Activated naive CD4-positive, alpha-beta T cell treated with Interleukin-2 at 50 U/mL for 16 hours (primary cell): ENCODE measurements around the gene HEG1.

Experiments used
- DNase-seq: peaks from one replicate; pipeline ENCODE4 v3.0.0-alpha.2; 2020

Gene HEG1

DNA sequence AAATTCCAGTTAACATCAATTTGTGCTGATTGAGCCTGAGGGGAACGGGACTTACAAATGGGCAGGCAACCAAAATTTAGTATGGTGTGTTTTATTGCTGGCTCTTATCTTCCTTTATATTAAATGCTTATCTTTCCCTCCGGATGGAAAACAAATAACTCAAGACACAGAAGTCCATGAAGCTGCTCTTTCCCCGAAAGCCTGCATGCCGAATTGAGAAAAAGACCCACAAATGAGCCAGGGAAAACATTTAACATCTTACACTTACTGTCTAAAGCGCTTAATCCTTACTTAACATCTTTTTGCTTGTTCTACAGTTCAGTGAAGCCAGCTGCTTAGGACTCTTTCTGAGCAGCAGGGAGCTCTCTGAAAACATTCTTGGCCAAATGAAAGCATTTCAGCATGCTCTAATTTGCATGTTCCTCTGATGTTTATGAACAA lies 49.5 kb downstream of the HEG1 start:
- no peak for DNase-seq

DNA sequence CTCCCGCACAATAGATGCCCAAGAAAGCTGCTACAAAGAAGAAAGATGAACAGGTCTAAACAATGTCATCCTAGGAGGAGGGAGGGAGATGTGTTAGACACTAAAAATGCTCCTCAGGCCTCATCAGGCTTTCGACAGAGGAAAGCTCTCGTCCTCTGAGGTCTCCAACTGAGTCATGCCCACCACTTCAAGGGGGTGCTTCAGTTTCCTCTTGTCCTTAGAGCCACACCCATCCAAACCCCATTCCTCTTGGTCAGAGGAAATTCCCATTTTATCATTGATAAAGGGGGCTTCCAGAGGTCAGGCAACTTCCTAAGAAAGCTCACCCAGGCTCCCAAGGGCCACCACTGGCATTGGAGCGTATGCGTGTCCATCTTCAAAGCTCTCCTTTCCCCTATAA lies 50.1 kb downstream of the HEG1 start:
- no peak for DNase-seq

DNA sequence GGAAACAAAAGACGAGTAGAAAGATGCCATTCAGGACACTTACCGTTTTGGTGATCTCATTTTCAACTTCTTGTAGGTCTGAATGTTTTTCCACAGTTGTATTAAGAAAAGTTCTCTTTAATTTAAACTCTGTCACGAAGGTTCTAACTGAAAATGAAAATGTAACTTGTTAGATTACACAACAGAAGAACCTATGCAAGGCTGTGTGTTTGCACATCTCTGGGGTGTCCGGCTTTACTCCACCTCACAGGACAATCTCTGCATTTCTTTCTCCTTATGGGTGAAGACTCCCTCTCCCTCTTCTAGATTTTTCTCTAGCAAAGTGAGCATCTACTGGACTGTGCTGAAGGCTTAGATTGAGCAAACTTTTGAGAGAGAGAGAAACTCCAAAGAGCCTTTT lies 50.6 kb downstream of the HEG1 start:
- DNase-seq: no peak

DNA sequence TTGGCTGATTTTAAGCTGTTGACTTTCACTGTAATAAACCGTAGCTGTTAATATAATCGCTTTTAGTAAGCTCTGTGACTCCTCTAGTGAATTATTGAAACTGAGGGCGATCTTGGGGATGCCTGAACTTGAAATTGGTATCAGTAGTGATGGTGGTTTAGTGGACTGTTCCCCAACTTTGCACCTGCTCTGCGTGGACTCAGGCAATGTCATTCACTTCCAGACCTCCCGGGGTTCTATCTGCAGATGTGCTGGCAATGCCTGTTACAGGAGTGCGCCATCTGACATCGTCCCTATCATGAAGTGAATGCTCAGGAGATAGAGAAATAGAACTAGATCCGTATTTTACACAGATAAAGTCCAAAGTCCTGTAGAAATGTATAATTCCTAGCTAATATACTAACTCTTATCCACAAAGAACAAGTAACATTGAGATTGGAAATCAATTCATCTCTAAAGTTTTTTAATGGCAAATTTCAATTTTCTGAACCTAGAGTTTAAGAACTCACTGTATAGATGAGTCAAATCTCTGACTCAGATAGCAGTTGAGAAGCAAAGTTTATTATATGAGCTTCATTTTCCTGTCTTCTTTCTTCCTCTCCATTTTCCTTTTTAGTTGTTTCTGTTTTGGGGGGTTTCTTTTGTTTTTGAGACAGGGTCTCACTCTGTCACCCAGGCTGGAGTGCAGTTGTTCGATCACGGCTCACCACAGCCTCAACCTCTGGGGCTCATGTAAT lies 51.8 kb downstream of the HEG1 start:
- no peak for DNase-seq

DNA sequence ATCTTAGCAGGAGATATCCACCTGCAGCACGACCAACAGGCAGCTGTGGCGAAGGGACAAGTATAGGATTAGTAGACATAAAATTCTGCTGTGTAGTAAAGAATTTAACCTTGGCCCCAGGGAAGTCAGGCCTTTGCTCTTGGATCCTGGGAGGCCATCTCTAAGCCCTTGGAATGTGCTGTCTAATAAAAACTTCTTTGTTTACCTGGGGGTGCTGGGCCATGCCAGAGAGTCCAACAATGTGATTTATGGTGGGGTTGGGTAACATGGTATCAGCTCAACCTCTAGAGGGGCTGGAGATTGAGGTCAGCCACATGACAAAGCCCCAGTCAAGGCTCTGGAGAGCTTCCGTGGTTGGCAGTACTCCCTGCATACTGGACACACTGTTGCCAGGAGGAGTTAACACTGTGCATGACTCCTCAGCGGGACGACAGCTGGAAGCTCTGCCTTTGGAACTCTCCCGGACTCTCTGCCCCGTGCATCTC lies 52.4 kb downstream of the HEG1 start:
- no peak for DNase-seq

DNA sequence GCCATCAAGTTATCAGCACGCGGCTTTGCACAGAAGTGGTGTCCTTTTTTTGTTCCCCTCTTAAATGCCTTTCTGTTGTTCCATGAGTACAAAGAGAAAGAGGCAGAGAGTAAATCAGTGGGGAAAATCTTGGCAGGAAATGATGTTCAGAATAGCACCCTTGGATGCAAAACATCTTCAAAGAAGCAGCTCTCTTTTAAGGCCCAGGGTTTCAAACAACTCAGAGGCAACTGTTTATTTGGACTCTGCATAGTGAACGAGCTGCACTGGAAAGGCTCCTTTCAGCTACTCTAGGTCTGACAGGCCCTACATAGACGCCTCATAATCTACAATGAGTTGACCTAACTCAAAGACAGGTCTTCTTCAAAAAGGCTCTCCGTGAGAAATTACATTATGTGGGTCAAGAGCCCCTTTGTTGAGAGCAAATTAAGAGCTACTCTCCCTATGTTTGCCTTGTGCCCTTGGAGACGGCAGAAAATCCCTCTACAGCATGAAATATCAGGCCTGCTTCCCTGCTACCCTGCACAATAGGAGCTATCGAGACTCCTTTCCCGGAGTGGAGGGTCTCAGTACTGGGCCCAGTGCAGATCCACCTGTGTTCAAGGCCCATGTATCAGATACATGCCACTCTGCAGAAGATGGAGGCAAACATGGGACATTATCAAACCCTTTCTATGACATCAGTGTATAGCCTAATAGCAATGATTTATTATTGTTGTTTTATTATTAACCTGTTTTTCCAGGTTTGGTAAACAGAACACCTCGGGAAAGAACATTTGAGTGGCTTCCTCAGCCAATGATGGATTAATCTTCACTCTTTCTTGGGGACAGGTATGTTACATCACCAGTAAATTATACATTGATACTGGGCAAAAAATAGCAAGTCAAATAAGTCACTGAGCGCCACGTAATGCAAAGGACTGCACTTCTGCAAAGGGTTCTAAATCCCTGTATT lies 53.1 kb downstream of the HEG1 start:
- no peak for DNase-seq

DNA sequence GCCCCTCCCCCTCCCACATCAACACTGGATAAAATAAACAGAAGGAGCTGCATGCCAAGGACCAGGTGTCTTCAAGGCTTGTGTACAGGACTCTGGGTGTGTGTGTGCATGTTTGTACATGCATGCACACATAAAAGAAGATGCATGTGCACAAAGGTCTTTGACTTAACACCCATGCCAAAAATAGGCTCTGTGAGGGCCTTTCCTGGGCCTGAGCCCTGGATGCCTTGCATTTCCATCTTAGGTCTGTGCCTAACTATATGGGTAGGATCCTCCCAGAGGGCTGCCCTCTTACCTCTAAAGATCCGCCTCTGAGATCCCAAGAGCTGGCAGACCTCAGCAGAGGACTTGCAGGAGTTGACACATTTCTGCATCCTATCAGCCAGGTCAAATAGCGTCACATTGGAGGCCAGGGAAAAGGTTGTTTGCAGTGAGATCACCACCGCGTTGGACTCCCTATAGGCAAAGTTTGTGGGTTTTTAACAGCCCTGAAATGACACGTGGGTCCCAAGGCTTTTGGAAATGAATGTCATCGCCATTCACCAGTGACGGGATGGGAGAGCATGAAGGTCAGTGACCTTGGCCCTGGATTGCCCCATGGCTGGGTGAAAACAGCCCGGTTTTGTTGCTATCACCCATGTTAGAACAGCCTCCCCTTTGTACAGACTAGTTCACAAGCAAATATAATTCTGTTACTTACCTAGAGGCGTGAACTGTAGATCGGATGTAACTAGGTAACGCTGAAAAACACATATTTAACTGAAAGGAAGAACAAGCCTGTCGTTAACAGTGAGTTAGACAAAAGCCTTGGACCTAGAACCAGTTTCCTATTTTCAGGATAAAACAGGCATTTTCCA lies 54.0 kb downstream of the HEG1 start:
- no peak for DNase-seq

DNA sequence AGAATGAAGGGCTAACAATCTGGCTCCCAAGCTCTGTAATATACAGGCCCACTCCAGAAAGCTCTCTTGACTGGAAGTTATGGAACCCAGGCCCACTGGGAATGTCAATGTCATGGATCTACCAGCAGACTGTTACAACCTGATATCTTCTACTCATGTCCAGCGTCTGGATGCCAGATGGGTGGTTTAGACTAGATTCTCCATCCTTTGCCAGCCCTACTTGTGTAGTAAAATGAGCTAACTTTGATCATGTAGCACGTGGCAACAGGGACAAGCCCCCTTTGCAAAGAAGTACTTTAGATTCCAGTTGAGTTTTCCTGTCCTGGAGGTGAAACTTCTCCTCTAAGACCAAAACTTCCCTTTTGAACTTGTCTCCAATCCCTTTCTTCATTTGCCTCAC lies 55.1 kb downstream of the HEG1 start:
- no peak for DNase-seq

DNA sequence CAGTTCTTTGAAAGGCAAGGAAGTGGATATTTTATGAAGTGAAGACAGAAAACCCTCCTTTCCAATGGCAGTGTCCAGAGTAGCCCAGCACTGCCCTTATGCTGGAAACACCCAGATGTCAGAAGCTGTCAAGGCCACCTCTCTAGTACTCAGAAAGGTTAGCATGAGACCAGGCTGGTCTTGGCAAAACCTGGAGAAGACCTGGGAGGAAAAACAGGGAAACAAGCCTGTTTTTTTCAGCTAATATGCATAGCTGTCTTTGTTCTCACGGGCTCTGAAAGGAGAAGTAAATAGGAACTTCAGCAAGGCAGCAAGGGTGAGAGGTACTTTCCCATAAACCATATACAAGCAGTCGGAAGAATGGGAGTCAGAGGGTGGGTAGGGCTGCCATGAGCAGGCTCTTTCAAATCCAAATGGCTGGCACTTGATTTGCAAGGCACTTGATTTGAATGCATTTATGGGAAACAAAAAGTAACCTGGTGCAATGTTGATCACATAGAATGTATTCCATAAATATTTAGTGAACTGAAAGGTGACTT lies 55.8 kb downstream of the HEG1 start:
- DNase-seq: no peak

DNA sequence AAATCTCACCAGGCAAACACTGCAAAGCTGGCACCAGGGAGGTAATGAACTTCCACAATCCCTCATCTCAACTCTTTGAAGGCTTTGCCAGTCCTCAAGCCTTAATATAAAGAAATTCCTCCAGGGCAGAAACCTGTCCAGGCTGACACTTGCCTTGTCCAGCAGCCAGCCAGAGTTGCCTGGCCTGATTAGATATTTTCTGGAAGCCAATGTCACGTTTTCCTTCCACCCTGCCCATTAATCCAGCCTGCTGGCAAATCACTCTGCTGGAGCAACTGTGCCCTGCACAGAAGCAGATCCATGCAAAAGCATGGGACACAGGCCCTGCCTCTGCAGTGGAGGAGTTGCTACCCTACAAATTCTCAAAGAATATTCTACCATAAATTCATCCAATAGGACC lies 56.5 kb downstream of the HEG1 start:
- no peak for DNase-seq

DNA sequence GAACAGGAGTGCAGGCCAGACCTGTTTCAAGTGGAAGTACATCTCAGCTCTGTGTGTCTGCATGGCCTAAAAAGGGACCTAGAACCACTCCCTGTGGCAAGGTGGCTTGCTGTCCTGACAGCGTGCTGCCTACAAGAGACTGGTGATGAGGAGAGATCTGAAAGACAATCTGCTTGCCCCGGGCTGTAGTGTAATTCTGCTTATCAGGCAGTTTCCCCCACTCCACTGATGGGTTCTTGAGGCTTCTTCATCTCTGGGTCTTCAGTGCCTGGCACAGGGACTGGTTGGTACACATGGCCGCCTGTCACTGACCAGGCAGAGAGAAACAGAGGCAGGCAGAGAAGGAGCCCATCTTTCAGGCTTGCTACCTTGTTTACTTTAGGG lies 57.6 kb downstream of the HEG1 start:
- no peak for DNase-seq

DNA sequence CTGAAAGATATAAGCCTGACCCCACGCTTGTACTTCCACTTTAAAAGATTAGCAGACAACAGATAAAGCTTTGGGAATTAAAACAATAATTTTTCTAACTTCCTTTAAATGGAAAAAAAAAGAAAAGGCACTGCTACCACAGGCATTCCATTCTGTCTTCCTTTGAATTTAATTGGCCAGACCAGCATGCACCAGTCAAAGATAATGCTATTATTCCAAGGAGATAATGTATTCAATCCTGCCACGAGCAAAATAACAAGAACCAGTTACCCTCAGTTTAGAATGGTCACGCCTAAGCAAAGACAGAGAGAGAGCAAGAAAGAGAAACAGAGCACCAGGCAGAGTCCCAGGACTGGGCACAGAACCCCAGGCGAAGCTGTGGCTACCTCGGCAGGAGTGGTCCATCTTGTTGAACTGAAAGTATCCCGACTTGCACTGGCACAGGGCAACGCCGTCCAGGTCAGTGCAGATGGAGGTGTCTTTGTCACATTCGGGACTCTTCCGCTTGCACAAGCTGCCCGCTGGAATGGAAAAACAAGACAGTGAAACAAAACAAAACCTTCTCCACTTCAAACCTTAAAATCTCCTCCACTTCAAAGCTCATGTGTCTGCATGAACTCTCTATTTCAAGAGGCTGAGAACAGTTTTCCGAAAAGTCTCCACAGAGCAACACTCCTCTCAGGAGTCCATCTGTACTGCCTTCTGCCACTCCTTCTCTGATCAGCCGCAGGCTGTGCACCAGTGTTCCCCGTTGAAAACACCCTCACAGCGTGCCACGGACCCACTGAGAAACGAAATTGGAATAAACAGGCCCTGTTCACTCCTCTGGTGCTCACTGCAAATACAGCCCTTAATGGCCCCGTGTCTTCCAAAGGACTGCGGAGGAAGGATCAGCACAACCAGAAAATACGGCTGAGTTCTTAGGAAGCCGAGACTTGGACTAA lies 58.2 kb downstream of the HEG1 start:
- DNase-seq: no peak

DNA sequence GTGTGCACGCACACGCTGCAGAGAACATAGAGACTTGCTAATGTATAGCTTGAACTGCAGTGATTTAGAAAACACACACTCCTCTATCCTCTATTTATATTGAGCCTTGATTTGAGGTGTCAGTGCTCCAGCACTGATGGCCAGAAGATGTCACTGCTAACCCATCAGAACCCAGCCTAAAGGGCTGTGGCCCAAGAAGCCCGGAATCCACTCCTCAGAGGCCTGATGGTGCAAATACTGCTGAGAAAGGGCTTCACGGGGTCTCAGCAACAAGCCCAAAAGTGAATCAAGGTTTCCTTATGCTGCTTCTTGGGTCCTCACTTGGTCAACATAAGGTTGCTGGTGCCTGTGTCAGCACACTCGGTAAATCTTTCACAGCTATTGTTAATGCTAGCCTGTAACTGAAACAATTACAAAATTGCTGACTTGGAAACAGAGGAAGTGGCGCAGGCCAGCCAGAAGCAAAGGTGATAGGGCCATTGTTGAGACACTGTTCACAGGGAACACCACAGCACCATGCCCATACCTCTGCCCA lies 60.3 kb downstream of the HEG1 start:
- DNase-seq: peak; percentile 43

DNA sequence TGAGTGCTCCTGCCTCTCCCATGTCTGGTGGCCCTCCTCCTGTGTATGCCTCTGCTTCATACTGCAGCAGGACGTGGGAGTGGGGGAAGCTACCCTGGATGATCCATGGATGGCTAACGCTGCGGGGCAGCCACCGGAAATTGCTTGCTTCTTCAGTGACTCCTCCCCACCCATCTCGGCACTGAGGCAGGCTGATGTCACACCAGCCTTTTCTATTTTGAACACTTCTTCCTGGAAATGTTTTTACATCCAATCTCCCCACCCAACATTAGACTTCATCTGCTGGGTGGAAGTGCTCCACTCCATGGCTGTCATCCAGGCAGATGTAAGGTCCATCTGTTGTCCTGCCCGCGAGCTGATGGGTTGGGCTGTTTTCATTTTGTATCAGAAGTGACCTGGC lies 62.3 kb downstream of the HEG1 start:
- no peak for DNase-seq

DNA sequence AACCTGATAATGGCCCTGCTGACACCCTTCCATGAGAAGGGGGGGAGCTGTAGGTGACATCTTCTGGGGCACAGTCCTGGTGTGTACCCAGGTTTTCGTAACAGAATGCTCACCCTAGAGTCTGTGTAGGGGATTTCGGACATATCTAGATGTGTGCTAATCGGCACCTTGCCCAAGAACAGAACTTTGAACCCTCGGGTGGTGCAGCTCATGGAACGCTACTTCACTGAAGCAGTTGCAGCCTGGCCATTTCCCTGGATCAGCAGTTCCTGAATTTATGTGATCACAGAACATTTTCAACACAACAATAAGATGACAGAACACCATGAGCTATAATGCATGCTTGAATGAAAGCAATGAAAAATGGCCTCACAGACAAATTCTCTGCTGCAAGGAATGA lies 63.8 kb downstream of the HEG1 start:
- no peak for DNase-seq

DNA sequence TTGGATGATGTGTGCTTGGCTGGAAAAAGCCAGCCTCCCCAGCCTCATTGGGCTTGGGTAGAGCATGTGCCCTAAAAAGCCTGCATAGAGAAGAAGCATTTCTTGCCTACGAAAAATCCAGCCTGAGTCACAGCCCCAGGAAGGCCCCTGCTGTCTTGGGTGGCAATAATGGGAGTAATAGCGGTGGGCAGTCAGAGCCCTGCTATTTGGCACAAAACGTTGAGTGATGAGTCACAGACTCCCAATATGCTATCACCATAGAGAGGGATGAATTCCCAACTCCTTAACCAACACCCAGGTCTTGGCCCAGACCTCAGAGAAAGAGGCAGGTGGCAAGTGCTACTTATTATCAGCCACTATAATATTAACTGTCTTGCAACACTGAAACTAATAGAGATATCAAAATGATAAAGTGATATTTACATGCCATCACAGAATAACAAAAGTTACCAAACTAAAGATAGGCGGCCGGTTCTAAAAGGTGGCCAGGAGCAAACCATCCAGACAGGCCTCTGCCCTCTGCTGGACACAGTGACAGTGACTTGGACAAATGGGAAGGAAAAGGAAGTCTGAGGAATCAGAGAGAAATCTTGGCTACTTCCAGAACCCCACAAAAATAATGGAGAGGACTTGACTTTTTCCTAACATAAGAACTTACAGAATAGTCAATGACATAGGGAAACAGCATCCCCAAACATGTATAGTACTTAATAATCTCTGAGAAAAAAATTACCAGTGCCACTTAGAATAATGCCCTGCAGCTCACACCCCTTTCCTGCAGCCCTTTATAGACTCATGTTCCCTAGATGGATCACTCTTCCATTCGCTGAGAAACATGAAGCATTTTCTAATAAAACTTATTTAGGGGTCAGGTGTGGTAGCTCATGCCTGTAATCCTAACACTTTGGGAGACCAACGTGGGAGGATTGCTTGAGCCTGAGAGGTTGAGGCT lies 69.3 kb downstream of the HEG1 start:
- no peak for DNase-seq

DNA sequence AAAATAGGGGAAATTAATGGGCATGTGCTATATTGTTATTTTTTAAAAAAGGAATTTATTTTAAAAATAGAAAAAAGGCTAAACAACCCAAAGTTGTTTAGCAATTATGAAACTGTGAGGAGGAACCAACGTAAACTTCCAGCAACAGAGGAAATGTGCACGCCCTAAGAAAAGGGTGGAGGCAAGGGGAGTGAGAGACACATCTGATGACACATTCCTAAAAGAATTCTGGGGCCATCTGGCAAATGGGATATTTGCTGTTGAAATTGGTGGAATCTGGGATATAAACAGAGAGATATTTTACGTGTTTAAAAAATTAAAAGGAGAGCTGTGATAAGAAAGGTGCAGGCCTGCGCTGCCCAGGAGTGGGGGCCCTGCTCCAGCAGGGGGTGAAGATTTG lies 70.4 kb downstream of the HEG1 start:
- no peak for DNase-seq

DNA sequence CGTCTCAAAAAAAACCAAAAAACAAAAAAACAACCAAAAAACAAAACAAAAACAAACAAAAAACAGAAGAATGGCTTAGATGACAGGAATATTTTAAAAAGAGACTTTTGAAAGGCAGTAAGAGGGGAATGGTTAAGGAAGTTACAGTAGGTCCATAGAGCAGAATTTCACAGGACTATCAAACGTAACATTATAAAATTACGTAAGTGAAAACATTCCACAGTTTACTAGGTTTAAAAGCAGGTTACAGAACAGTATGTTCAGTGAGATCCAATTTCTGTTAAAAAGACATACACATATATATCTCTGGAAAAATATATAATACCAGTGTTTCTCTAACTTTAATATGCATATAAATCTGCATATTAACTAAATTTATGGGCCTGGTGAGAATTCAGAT lies 71.0 kb downstream of the HEG1 start:
- no peak for DNase-seq

DNA sequence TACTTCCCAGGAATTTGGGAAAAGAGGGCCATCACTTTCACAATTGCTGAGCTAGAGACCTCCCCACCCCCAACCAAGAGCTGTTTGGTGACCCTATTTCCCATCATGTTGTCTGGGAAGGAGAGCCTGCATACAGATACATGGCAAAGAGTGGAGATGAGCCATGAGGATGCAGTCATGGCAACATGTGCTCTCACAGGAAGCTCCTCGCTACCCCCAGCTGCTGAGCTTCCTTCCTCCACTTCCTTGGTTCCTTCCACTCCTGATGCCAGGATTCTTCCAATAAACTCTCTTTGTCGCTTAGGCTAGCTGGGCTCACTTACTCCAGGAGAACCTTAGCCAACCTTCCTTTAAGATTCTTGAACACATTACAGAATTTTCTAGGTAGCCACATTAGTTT lies 72.9 kb downstream of the HEG1 start:
- DNase-seq: no peak

DNA sequence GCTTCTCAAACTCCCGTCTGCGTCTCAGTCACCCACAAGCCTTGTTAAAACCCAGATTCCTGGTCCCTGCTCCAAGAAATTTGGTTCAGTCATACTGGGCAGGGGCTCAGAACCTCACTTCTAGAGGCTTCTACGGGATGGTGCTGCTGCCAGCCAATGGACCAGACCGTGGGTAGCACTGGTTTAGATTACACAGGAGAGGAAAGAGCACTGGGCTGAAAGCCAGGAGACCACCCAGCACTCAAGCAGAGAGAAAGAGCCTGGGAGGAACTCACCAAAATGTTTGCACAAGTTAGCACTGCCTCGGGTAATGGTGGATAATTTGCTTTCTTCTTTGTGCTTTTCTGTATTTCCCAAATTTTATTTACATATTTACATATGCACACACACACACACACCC lies 74.3 kb downstream of the HEG1 start:
- DNase-seq: no peak
